Gastroesophageal sphincter (tissue), 4 donors: ENCODE measurements around the gene PTPRC. TPM values are rescaled to one million over a fixed set of nuclear protein-coding genes. Genes with fewer than 3 reads are reported as not detected.

Experiments
- ATAC-seq: fragments of 150-250 bp; one replicate; pipeline ENCODE4 v1.9.1; 2016; ENCODE audit warnings: mild to moderate bottlenecking, moderate library complexity
- H3K27ac ChIP-seq, 4 donors: fragments of 200-600 bp; sonication (generic) in 3 of 4; 1 replicate in 3 of 4; 2 replicates in 1 of 4; pipeline ENCODE4 v1.5.1; 2016 to 2019
- H3K27me3 ChIP-seq: fragments of 200-600 bp; sonication (generic); one replicate; pipeline ENCODE4 v1.5.1; 2019
- H3K36me3 ChIP-seq, 2 donors: fragments of 200-600 bp; sonication (generic); one replicate each; pipeline ENCODE4 v1.5.1; 2019; ENCODE audit warnings: control low read depth in 1 of 2
- H3K4me1 ChIP-seq, 3 donors: fragments of 200-600 bp; sonication (generic); 1 replicate in 2 of 3; 2 replicates in 1 of 3; pipeline ENCODE4 v1.5.1; 2016 to 2019; ENCODE audit warnings: control low read depth in 2 of 3
- H3K4me3 ChIP-seq, 2 donors: fragments of 200-600 bp; sonication (generic); one replicate each; pipeline ENCODE4 v1.5.1; 2019; ENCODE audit warnings: mild to moderate bottlenecking in 1 of 2, moderate library complexity in 1 of 2
- H3K9me3 ChIP-seq, 3 donors: fragments of 200-600 bp; sonication (generic); one replicate each; pipeline ENCODE4 v1.5.1; 2017 to 2019; ENCODE audit warnings: control low read depth in 2 of 3
- EP300 ChIP-seq: sonication (generic); formaldehyde crosslinking; IDR thresholded peaks from one replicate; pipeline ENCODE4 v1.6.1; 2017; ENCODE audit warnings: antibody characterized with exemption, mild to moderate bottlenecking
- POLR2A ChIP-seq, 2 donors: fragments of 450-650 bp; IDR thresholded peaks; one replicate each; pipeline ENCODE4 v1.6.1; 2017; ENCODE audit warnings: antibody characterized with exemption in 2 of 2, mild to moderate bottlenecking in 2 of 2, moderate library complexity in 1 of 2
- POLR2AphosphoS5 ChIP-seq: sonication (generic); formaldehyde crosslinking; IDR thresholded peaks from one replicate; pipeline ENCODE4 v1.6.1; 2017; ENCODE audit warnings: antibody characterized with exemption
- WGBS, 2 donors: methylation state at CpG; one replicate each; pipeline ENCODE4 v1.1.5; 2018; ENCODE audit warnings: low coverage in 1 of 2; 5-methylcytosine and 5-hydroxymethylcytosine counted together
- total RNA-seq, 4 donors: library from RNA; depleted of rRNA; stranded (reverse); fragments of >200 nt; gene quantifications; one replicate each; pipeline ENCODE4 v1.1.0, GENCODE V29; 2016
- TF ChIP-seq, protein P1 (sequence below), 4 experiments: fragments of 200-600 bp in 2 of 4; fragments of 450-650 bp in 2 of 4; sonication (generic) in 1 of 4; IDR thresholded peaks; one replicate each; pipeline ENCODE4 v1.5.1; 2017 to 2019; ENCODE audit warnings: antibody characterized with exemption in 4 of 4, mild to moderate bottlenecking in 2 of 4, moderate library complexity in 2 of 4

PTPRC gene
- total RNA-seq, 4 donors from 2014 or later: 5.0 to 31.9 (median 12.9) TPM

DNA sequence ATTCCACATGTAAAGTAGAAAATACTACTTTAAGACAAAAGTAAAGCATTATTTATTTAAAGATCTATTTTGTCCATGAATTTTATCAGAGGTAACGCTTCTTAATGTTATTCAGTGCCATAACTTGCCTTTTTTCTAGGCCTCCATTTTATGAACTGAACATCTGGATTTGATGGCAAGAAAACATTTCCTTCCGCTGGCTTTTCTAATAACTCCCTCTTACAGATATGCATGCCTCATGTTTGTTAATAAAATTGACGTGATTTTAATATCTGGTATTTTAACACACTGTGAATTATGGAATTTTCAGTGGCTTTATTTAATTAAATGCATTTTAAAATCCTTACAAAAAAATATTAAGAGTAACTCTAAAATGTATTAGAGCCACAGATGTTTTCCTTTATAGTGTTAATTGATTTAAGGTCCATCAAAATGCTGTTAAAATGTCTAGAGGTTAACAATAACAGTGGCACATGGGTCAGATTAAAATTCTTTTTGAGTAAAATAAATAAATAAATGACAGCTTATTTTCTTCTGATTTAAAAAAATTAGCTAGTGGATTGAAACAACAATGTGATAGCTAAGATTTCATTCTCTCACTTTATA lies 15.1 kb downstream of the PTPRC start:
- 59 to 84% methylated on average over 3 of the region's 3 CpGs for WGBS, 2 donors
- H3K27ac ChIP-seq: no peak overlapping the region
- H3K27me3 ChIP-seq: no peaks in the 10 kb centered on the region
- no peaks in the 10 kb centered on the region for H3K36me3 ChIP-seq
- H3K9me3 ChIP-seq: no peaks in the 10 kb centered on the region
- TF ChIP-seq EP300: no peak
- no peak for TF ChIP-seq POLR2A (IDR thresholded peaks at IDR 0.05)
- TF ChIP-seq, protein P1, sequence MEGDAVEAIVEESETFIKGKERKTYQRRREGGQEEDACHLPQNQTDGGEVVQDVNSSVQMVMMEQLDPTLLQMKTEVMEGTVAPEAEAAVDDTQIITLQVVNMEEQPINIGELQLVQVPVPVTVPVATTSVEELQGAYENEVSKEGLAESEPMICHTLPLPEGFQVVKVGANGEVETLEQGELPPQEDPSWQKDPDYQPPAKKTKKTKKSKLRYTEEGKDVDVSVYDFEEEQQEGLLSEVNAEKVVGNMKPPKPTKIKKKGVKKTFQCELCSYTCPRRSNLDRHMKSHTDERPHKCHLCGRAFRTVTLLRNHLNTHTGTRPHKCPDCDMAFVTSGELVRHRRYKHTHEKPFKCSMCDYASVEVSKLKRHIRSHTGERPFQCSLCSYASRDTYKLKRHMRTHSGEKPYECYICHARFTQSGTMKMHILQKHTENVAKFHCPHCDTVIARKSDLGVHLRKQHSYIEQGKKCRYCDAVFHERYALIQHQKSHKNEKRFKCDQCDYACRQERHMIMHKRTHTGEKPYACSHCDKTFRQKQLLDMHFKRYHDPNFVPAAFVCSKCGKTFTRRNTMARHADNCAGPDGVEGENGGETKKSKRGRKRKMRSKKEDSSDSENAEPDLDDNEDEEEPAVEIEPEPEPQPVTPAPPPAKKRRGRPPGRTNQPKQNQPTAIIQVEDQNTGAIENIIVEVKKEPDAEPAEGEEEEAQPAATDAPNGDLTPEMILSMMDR (IDR thresholded peaks at IDR 0.05): no peak
- no peak for TF ChIP-seq POLR2AphosphoS5
- no peak for ATAC-seq
- no peaks in the 10 kb centered on the region for H3K4me1 ChIP-seq
- H3K4me3 ChIP-seq: no peak overlapping the region

DNA sequence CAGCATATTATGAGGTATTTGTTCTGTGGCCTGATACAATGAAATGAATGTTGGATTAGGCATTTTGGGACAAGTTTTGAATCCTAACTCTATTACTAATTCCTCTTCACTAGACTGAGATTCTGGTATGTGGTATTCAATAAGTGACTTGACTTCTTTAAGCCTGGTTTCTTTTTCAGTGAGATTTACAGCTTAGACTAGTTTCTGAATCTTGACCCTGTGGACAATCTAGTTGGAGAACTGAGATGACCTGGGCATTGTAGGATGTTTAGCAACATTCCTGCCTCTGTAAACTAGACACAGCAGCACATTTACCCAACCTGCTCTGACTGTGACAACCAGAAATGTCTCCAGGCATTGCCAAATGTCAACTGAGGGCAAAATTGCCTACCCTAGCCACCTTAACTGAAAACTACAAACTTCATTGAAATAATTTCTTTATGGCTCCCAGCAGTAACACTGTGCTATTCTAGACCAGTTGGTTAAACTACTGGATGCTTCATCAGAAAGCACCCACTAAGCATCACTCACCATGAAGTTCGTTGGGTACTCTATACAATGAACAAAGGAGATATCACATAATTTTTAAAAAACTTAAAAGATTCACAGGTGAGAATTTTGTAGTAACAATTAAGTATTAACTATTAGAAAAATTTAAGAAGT lies 16.8 kb downstream of the PTPRC start:
- Histone ChIP-seq H3K4me3 (no peak overlapping the region), H3K9me3 (no peaks in the 10 kb centered on the region), H3K36me3 (no peaks in the 10 kb centered on the region), H3K27me3 (no peaks in the 10 kb centered on the region), H3K4me1 (no peaks in the 10 kb centered on the region), H3K27ac (no peak overlapping the region)
- TF ChIP-seq POLR2A (IDR thresholded peaks at IDR 0.05): no peak
- TF ChIP-seq POLR2AphosphoS5: no peak
- TF ChIP-seq EP300: no peak
- ATAC-seq: no peak
- WGBS, 2 donors: 64 to 70% methylated on average over 1 of the region's 1 CpG

DNA sequence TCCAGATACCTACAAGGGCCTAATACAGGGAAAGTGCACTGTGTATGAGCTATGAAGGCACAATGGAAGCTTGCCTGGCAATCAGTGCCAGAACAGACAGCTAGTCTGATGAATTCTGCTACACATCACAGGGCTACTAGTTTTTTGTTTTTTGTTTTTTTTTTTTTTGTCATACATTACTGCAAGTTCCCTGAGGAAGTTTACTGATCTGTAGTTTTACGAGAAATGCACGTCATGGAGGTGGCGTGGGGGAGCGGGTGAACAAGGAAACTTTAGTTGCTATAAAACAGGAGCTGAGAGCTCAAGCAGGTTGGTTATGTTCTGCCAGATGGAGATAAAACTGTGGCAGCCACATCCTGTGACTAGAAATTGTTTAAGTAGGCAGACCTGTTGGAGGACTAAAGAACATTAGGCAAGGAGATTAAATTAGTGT lies 17.7 kb downstream of the PTPRC start:
- no peaks in the 10 kb centered on the region for H3K36me3 ChIP-seq
- H3K27ac ChIP-seq: no peak overlapping the region
- no peak overlapping the region for H3K4me3 ChIP-seq
- no peaks in the 10 kb centered on the region for H3K9me3 ChIP-seq
- 74 to 94% methylated on average over 3 to 4 of the region's 4 CpGs for WGBS, 2 donors
- no peaks in the 10 kb centered on the region for H3K4me1 ChIP-seq
- ATAC-seq: no peak
- no peak for TF ChIP-seq POLR2A (IDR thresholded peaks at IDR 0.05)
- no peak for TF ChIP-seq EP300
- H3K27me3 ChIP-seq: no peaks in the 10 kb centered on the region

DNA sequence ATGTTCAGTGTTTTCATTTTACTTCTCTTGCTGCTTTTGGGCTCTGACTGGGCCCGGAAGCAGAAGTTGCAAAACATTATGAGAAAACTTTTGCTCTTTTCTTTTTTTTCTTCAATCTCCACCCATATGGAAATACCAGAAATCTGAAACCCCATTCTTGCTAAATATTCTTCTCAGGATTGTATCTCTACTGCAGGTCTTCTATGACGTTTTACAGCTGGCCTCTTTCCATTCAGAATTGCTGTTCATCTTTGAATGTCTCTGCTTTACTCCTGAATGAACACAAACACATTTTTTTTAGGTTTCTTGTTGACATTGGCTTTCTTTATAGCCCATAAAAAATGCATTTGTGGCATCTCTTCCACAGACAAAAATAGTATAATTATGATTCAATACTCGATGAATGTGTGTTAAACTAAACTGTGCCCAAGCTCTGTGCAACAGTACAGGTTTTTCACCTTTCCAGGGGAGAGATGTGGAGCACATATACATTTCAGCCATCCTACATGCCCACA lies 18.8 kb downstream of the PTPRC start:
- H3K27ac ChIP-seq: no peak overlapping the region
- 7 to 20% methylated on average over 3 of the region's 3 CpGs for WGBS, 2 donors
- no peaks in the 10 kb centered on the region for H3K4me1 ChIP-seq
- H3K36me3 ChIP-seq: no peaks in the 10 kb centered on the region
- no peak for ATAC-seq
- no peaks in the 10 kb centered on the region for H3K27me3 ChIP-seq
- H3K9me3 ChIP-seq: no peaks in the 10 kb centered on the region
- no peak for TF ChIP-seq POLR2AphosphoS5
- no peak for TF ChIP-seq POLR2A (IDR thresholded peaks at IDR 0.05)
- no peak for TF ChIP-seq EP300
- TF ChIP-seq, protein P1 (IDR thresholded peaks at IDR 0.05): no peak
- H3K4me3 ChIP-seq: no peak overlapping the region

DNA sequence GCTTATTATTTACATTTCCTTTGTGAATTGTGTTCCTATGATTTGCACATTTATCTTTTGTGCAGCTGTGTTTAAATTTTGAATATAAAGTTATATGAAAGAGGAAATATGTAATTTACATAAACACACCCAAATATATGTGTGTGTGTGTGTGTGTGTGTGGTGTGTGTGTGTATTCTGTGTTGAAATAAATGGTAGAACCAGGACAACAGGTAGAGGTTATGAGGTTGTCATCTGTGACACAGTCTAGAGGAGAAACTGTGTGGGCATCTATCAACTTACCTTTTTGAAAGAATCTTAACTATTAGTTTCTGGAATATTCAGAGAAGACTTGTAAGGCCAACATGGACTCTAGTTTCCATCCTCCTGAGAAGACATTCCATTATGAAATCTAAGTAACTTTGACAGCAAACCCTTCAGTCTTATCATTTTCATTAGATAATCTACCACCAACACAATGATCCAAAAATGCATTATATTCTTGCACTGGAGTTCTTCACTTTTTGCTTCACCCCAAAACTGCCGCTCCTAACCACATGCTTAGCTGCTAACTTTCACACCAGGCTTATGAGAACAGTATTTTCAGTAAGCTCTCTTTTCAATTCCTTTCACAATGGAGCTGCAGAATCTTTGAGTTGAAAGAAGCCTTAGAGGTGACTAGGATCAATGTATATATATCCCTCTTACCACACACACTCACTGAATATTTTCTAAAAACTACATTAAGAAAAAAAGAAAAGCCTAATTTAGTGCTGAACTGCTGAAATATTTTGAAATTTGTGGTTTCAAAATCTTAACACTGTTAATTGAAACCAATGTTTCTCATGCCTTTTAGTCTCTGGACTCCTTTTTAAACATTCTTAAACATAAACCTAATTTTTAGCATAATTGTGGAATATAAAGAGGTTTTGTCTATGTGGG lies 21.8 kb downstream of the PTPRC start:
- no peaks in the 10 kb centered on the region for H3K27me3 ChIP-seq

More for the DNA sequence above, 21.8 kb downstream of the PTPRC start:
- WGBS, 2 donors: 63 to 92% methylated on average over 1 of the region's 1 CpG
- Histone ChIP-seq H3K9me3 (no peaks in the 10 kb centered on the region), H3K36me3 (no peaks in the 10 kb centered on the region), H3K4me1 (no peaks in the 10 kb centered on the region), H3K27ac (no peak overlapping the region), H3K4me3 (no peak overlapping the region)
- no peak for TF ChIP-seq POLR2AphosphoS5
- TF ChIP-seq, protein P1 (IDR thresholded peaks at IDR 0.05): no peak
- no peak for ATAC-seq
